Amniotic stem cell (primary cell): ENCODE measurements around the gene NR0B2.
"Not testable (repeated sequence)": the region's sequence is repeated elsewhere in the genome, so short reads cannot be mapped to it uniquely, and the experiment has no call there.

Source experiments
- DNase-seq: peaks from one replicate; lab custom pipeline; 2025; lab: John Stamatoyannopoulos, UW

The NR0B2 gene

GRCh38 chr1:26889551-26890466, 24.0 kb downstream of the NR0B2 start, which contains the start of gene GPN2:
TSS of gene GPN2 (minus strand) at chr1:26890283. CDS start at chr1:26890096, 187 bp downstream.
- DNase-seq, result peak; percentile 67

GRCh38 chr1:26888231-26888630, 25.5 kb downstream of the NR0B2 start:
- no peak for DNase-seq

- peak; percentile 12 for DNase-seq
These were observed 26.6 kb downstream of the NR0B2 start for GRCh38 chr1:26887125-26887524.

- no peak for DNase-seq
These were observed 30.9 kb downstream of the NR0B2 start for GRCh38 chr1:26882696-26883463.

- DNase-seq, result not testable (repeated sequence)
These were observed 32.2 kb downstream of the NR0B2 start for GRCh38 chr1:26881611-26882010.

- no peak for DNase-seq
These were observed 34.0 kb downstream of the NR0B2 start for GRCh38 chr1:26879793-26880192.

GRCh38 chr1:26877326-26877725, 36.4 kb downstream of the NR0B2 start:
- DNase-seq, result no peak

- no peak for DNase-seq
These were observed 38.9 kb downstream of the NR0B2 start for GRCh38 chr1:26874896-26875295.

GRCh38 chr1:26873097-26873496, 40.7 kb downstream of the NR0B2 start:
- not testable (repeated sequence) for DNase-seq

GRCh38 chr1:26864610-26865480, 48.9 kb downstream of the NR0B2 start:
- DNase-seq, result peak; percentile 97

- no peak for DNase-seq
These were observed 50.1 kb downstream of the NR0B2 start for GRCh38 chr1:26863685-26864077.

- DNase-seq, result no peak
These were observed 50.7 kb downstream of the NR0B2 start, which contains the start of gene SFN for GRCh38 chr1:26862781-26863684. TSS of gene SFN (plus strand) at chr1:26863149. CDS start at chr1:26863213, 64 bp downstream.

GRCh38 chr1:26861889-26862378, 51.8 kb downstream of the NR0B2 start:
- no peak for DNase-seq
